Activated CD4-positive, CD25-positive, alpha-beta regulatory T cell treated with anti-CD3 and anti-CD28 coated beads, Interleukin-2, amount 50 U/mL, for 72 hours (primary cell): ENCODE data around the gene TCP11.

Source experiments
- DNase-seq: peaks from one replicate; pipeline ENCODE4 v3.0.0; 2021

Gene TCP11

GRCh38 chr6:35090734-35091133, 50.4 kb downstream of the TCP11 start:
- DNase-seq = no peak

GRCh38 chr6:35089935-35090505, 51.1 kb downstream of the TCP11 start:
- no peak for DNase-seq

- no peak for DNase-seq
Observed at GRCh38 chr6:35089216-35089934, 51.8 kb downstream of the TCP11 start.

GRCh38 chr6:35088281-35089215, 52.6 kb downstream of the TCP11 start:
- no peak for DNase-seq

- no peak for DNase-seq
Observed at GRCh38 chr6:35087361-35088280, 53.5 kb downstream of the TCP11 start.

- DNase-seq = no peak
Observed at GRCh38 chr6:35086636-35087360, 54.3 kb downstream of the TCP11 start.

GRCh38 chr6:35086282-35086632, 54.9 kb downstream of the TCP11 start:
- DNase-seq = no peak

GRCh38 chr6:35085359-35086281, 55.5 kb downstream of the TCP11 start:
- no peak for DNase-seq

- DNase-seq = peak; percentile 15
Observed at GRCh38 chr6:35084511-35085203, 56.5 kb downstream of the TCP11 start.

GRCh38 chr6:35084041-35084491, 57.1 kb downstream of the TCP11 start:
- peak; percentile 26 for DNase-seq

GRCh38 chr6:35083507-35083906, 57.6 kb downstream of the TCP11 start:
- DNase-seq = peak; percentile 25

- DNase-seq = no peak
Observed at GRCh38 chr6:35082733-35083403, 58.3 kb downstream of the TCP11 start.

- no peak for DNase-seq
Observed at GRCh38 chr6:35082046-35082732, 59.0 kb downstream of the TCP11 start.

- no peak for DNase-seq
Observed at GRCh38 chr6:35081426-35081851, 59.7 kb downstream of the TCP11 start.

GRCh38 chr6:35080821-35081425, 60.2 kb downstream of the TCP11 start:
- DNase-seq = no peak

- DNase-seq = no peak
Observed at GRCh38 chr6:35080016-35080680, 61.0 kb downstream of the TCP11 start.

GRCh38 chr6:35079311-35080000, 61.7 kb downstream of the TCP11 start:
- DNase-seq = no peak
